ENCODE data around the gene ICAM2. TPM values are rescaled to one million over a fixed set of nuclear protein-coding genes. Genes with fewer than 3 reads are reported as not detected.
A peak's percentile ranks its signal among the peaks of the same experiment; 100 is the strongest.

The ICAM2 gene
- total and polyA plus RNA-seq, 12 donors, result 25.2 to 117 (median 35.1) TPM

- ATAC-seq (peak; percentile 77 to 90 (median 87)), DNase-seq (peak; percentile 80 to 90)
- Histone ChIP-seq H3K27ac (peak overlapping the region; percentile 65 to 90 (median 84)), H3K9me3 (no peaks in the 10 kb centered on the region), H3K4me1 (peaks cover 2 to 78% (median 58%) of the 10 kb centered on the region in 9 donors), H3K36me3 (peaks cover 0 to 39% (median 0%) of the 10 kb centered on the region in 9 donors), H3K4me3 (peak overlapping the region; percentile 18 to 59 (median 45)), H3K27me3 (peaks cover 0 to 4% (median 0%) of the 10 kb centered on the region in 7 donors)
- 48 to 51% methylated on average over 13 of the region's 13 CpGs for WGBS, 2 donors
- TF ChIP-seq, protein P1, sequence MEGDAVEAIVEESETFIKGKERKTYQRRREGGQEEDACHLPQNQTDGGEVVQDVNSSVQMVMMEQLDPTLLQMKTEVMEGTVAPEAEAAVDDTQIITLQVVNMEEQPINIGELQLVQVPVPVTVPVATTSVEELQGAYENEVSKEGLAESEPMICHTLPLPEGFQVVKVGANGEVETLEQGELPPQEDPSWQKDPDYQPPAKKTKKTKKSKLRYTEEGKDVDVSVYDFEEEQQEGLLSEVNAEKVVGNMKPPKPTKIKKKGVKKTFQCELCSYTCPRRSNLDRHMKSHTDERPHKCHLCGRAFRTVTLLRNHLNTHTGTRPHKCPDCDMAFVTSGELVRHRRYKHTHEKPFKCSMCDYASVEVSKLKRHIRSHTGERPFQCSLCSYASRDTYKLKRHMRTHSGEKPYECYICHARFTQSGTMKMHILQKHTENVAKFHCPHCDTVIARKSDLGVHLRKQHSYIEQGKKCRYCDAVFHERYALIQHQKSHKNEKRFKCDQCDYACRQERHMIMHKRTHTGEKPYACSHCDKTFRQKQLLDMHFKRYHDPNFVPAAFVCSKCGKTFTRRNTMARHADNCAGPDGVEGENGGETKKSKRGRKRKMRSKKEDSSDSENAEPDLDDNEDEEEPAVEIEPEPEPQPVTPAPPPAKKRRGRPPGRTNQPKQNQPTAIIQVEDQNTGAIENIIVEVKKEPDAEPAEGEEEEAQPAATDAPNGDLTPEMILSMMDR (IDR thresholded peaks at IDR 0.05), result no peak
- intact Hi-C loops (cut with DNase I), result no loop called here
Observed at GRCh38 chr17:64006361-64007088, 13.9 kb downstream of the ICAM2 start.

- Histone ChIP-seq H3K4me1 (peaks cover 2 to 85% (median 65%) of the 10 kb centered on the region in 9 donors), H3K36me3 (peaks cover 0 to 36% (median 0%) of the 10 kb centered on the region in 9 donors), H3K4me3 (peak overlapping the region; percentile 18 to 59 (median 45)), H3K27ac (peak overlapping the region; percentile 65 to 90 (median 84)), H3K9me3 (no peaks in the 10 kb centered on the region), H3K27me3 (no peaks in the 10 kb centered on the region)
- intact Hi-C loops (cut with DNase I), result loop anchor here in 1 of 10 donors (2.0 kb wide), 1 partner anchor 15 kb away; the partner anchor contains the start of gene ICAM2
- ATAC-seq (peak in 2 of 8 donors; percentile 4), DNase-seq (no peak)
- 37 to 38% methylated on average over 6 of the region's 6 CpGs for WGBS, 2 donors
- TF ChIP-seq, protein P1 (IDR thresholded peaks at IDR 0.05), result no peak
Observed at GRCh38 chr17:64005734-64006167, 14.7 kb downstream of the ICAM2 start.

- Histone ChIP-seq H3K4me3 (peak overlapping the region; percentile 18 to 59 (median 45)), H3K4me1 (peaks cover 2 to 83% (median 64%) of the 10 kb centered on the region in 9 donors), H3K36me3 (peaks cover 0 to 36% (median 0%) of the 10 kb centered on the region in 9 donors), H3K27ac (peak overlapping the region; percentile 65 to 90 (median 84)), H3K27me3 (peaks cover 0 to 3% (median 0%) of the 10 kb centered on the region in 7 donors), H3K9me3 (no peaks in the 10 kb centered on the region)
- DNase-seq (no peak), ATAC-seq (no peak)
- WGBS, 2 donors, result 68 to 75% methylated on average over 19 of the region's 19 CpGs
- intact Hi-C loops (cut with DNase I), result loop anchor here in 1 of 10 donors (2.0 kb wide), 1 partner anchor 16 kb away; the partner anchor contains the start of gene ICAM2
- TF ChIP-seq, protein P1 (IDR thresholded peaks at IDR 0.05), result no peak
Observed at GRCh38 chr17:64004903-64005733, 15.3 kb downstream of the ICAM2 start.
